Erythroblast (primary cell): ENCODE measurements around the gene PTRHD1.

Source experiments
- DNase-seq, 2 experiments: peaks; one replicate each; lab custom pipeline; 2025; lab: John Stamatoyannopoulos, UW
- GATA1 ChIP-seq: IDR thresholded peaks from 2 replicates; pipeline ENCODE4 v1.6.1; 2011; ENCODE audit warnings: low read depth, mild to moderate bottlenecking, control low read depth, low read length, moderate library complexity
- POLR2A ChIP-seq: IDR thresholded peaks from 2 replicates; pipeline ENCODE4 v1.6.1; 2011; ENCODE audit warnings: mild to moderate bottlenecking, low read length

The PTRHD1 gene

DNA sequence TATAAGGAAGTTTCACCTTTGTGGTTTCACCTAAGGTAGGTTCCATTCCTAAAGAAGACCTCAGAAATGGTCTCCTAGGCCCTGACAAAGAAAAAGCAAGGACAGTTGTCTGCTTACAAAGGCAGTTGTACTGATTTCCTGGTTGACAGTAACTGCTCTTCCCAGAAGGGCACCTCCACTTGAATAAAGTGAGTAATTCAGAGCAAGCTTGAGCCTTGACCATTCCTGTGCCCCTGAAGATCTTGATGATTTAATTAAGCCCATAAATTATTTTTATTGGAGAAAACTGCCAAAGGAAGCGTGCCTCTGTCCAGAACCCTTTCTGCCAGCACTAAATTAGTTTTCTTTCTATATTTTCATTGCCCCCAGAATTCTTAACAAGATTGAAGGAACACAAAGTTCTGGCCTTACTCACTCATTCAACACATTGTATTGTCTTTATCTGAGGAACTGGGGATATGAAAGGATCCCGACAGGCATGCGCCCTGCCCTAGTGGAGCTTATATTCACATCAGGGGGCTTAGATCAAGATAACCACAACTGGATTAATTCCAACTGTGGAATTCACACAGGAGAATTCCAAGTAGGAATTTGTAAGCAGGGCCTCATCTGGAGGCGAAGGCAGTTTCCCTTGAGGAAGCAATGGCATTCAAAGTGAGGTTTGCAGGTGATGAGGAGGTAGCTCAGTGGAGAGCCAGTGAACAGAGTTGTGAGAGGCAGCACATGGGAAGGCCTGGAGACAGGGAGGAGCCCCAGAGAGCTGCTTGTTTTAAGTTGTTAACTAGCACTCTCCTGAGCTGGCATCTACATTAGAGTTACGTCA is 21.2 kb downstream of the PTRHD1 start:
- TF ChIP-seq POLR2A (no peak), GATA1 (no peak)
- no peak for DNase-seq

DNA sequence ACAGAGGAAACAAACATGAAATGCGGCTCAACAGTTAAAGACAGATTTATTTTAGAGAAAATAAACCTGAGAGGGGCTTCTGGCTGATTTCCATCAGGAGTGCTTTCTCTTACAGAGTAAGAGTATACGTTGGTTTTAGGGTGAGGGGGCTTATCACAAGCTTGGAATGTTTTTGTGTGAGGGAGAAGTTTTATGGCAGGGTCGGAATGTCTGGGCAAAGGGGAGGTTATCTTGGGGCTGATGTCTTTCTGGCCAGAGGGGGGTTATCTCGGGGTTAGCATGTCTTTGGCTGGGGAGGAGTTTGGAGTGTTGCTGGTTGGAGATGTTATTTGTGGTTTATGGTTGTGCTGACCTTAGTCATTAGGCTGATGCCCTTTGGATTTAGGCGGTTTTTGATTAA is 22.1 kb downstream of the PTRHD1 start:
- DNase-seq, result no peak
- TF ChIP-seq GATA1, result no peak
- TF ChIP-seq POLR2A, result no peak

DNA sequence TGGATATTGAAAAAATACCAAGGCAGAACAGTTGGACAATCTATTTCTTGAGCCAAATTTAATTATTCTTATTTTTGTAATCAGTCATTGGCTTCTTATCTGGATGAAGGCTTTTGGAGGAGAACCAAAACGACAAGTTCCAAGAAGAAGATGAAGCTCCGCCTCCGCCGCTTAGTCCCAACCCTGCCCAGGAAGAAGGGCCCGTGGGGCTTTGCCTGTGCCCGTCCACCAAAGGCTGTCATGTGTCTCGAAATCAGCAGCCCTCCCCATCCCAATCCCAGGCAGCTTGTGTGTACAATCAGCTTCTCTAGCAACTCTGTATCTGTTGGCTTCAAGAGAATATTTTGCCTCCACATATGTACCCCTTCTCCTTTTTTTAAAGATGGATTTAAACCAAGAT is 24.6 kb downstream of the PTRHD1 start:
- no peak for DNase-seq
- TF ChIP-seq POLR2A (no peak), GATA1 (no peak)

DNA sequence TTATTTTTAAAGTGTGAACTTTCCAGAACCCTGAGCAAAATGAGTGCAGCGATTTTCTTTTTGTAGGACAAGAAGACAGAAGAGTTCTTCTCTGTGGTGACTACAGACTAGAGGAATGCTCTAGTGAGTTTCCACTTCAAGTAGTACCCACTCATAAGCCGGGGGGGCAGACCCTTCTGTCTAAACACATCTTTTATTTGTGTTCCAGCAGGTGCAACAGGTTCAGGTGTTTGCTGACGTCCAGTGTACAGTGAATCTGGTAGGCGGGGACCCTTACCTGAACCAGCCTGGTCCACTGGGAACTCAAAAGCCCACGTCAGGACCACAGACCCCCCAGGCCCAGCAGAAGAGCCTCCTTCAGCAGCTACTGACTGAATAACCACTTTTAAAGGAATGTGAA is 25.2 kb downstream of the PTRHD1 start:
- TF ChIP-seq GATA1 (no peak), POLR2A (no peak)
- no peak for DNase-seq

DNA sequence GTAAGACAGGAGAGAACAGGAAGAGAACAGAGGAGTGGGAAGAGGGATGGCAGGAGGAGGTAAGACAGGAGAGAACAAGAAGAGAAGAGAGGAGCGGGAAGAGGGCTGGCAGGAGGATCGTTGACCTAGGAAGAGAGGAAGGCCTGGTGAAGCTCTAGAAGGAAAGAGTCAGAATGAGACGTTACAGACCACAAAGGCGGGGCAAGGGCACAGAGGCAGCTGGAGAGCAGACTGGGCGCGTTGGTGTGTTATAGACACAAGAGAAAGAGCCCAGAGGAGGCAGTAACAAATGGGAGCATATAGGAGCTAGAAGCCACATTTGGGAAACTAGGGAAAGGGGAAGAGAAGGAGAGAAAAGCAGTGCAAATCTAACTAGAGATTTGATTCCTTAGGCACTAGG is 26.6 kb downstream of the PTRHD1 start:
- no peak for DNase-seq
- no peak for TF ChIP-seq GATA1

DNA sequence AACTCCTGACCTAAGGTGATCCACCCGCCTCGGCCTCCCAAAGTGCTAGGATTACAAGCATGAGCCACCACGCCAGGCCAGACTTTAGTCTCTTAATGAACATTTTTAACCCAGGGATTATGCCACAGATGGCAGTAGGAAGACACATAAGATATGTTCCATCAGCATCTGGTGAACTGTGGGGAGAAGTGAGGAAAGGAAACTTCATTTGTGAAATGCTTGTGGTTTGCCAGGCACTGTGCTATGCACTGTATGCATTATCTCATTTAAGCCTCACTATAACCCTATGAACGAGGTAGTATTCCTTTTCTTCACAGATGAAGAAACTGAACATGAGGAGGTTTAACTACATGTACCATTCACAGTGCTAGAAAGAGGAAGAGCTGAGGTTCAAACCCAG is 29.3 kb downstream of the PTRHD1 start:
- TF ChIP-seq GATA1 (no peak), POLR2A (no peak)
- DNase-seq, result no peak

DNA sequence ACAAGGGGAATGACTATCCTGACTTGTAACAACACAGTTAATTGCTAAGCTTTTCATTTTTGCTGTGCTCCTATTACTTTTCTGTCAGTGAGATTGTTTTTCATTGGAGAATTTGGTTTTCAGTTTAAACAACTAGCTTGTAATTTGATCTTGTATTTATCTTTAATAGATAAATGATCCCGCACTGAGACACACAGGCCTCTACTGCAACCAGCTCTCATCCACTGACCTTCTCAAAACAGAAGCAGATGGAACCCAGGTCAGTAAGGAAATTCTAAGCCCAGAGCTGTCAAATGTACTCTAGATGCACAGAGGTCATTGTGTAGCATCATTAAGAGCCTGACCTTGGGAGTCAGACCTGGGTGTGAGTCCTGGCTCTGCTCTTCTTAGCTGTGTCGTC is 30.7 kb downstream of the PTRHD1 start:
- no peak for DNase-seq

DNA sequence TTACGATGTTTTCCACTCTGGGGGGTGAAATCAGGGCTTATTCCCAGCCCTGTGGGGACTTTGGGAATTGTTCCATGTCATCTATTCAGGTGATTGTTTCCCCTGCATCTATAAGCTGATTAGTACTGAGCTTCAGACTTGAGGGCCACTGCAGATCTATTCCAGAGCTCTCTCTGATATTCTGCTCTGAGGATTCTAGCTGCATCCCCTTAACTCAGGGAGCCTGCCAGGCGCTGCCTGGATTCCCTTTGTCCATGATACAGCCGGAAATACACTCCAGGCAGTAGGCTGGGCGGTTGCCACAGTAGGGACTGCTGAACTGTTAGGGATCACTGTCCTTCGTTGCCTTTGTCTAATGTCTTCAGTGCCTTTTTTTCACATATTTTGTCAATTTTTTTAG is 31.3 kb downstream of the PTRHD1 start:
- DNase-seq, result no peak
- TF ChIP-seq POLR2A, result no peak
- TF ChIP-seq GATA1, result no peak

More for the DNA sequence above, 30.7 kb downstream of the PTRHD1 start:
- TF ChIP-seq GATA1 (no peak), POLR2A (no peak)

DNA sequence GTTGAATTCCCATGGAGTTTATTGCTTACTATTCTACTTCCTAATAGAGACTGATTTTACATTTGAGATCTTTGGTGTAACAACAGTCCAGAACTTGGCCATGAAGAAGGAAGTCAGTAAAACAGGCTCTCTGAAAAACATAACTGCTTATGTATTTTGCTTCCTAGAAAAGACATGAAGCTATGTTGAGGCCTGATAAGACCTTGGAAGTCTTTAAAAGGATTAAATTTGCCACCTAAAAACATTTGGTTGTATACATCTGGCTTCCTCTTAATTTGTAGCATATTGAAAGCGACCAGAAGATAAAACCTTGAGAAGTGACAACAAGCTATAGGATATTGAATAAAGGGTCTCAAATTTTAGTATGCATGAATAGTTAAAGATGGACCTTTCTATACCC is 36.4 kb downstream of the PTRHD1 start:
- TF ChIP-seq GATA1 (no peak), POLR2A (no peak)
- DNase-seq, result no peak

DNA sequence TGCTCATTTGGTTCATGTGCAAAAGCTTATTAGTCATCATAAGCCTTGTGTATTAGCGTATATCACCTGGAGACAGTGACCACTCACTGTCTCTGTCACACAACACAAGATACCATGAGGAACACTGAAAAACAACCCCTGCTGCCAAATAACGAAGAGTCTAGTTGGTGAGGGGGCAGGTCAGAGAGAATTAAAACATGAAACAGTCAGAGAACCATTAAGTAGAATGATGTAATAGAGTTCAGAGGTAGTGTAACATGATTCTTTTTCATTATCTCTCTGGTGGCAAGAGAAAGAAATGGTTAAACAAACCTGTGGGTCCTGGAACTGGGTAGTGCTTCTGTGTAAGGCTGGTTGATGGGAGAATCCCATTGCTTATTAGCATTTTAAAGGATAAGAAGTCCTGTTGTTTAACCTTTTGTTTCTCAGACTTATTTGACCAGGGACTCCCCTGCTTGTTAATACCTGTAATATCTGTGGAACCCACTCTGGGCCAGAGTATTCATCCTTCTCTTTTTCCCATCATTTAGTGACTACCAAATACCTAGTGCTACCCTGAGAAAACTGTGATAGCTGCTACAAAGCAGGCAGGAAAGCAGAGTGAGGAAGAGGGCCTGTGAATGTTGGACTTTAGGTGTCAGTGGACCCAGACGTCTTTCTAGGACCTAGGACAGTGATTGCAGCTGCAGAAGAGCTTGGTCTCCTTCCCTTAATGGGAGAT is 38.0 kb downstream of the PTRHD1 start:
- DNase-seq, result no peak
- TF ChIP-seq GATA1 (no peak), POLR2A (no peak)

DNA sequence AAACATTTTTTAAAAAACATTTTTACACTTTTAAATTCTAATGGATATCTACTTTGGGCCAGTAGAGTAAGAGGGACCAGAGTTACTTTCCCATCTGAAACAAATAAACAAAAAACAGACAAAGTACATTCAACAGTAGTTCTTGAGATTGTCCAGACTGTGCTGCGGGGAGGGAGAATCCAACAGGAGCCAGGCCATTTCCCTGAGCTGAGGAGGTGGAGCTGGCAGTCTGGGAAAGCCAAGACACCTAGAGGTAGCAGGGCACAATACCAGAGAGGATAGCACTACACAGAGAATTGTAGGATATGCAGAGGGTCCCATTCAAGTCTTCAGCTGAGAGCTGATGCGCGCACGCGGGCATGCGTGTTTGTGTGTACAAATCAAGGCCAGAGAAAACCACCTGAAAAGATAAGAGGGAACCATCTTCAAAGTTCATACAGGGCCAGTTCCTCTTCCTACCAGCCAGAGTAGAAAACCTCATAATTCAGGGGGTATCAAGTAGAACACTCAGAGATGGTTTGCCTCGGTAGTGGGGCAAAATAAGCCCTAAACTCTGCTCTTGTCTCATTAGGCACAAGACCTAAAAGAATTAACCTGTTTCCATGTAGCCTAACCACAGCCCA is 44.0 kb downstream of the PTRHD1 start:
- DNase-seq, result no peak
- TF ChIP-seq POLR2A, result no peak
- no peak for TF ChIP-seq GATA1

DNA sequence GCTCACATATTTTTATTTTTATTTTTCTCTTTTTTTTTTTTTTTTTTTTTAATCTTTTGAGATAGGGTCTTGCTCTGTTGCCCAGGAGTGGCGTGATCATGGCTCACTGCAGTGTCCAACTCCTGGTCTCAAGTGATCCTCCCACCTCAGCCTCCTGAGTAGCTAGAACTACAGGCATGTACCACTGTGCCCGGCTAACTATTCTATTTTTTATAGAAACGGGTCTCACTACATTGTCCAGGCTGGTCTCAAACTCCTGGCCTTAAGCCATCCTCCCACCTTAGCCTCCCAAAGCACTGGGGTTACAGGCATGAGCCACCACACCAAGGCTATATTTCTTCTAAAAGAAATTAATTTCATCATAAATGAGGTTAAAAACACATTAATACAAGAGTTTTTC is 45.9 kb downstream of the PTRHD1 start:
- TF ChIP-seq GATA1, result no peak
- no peak for TF ChIP-seq POLR2A
- DNase-seq, result no peak

DNA sequence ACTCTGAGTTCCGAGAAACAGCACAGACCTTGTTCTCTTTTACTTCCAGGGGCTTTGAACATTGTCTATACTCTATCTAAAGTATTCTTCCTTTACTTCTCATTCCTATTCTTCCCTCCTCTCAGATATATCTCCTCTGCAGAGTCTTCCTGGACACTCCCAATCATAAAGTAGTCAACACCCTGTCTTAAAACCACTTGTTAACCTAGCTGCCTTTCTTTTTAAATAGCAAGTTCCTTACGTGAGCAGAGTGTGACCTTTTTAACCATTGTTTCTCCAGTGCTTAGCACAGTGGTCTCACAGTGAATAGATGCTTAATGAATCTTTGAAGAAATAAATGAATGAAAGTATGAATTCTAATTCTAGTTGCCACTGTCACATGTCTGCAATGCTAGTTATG is 47.4 kb downstream of the PTRHD1 start:
- TF ChIP-seq POLR2A (no peak), GATA1 (no peak)
- no peak for DNase-seq

DNA sequence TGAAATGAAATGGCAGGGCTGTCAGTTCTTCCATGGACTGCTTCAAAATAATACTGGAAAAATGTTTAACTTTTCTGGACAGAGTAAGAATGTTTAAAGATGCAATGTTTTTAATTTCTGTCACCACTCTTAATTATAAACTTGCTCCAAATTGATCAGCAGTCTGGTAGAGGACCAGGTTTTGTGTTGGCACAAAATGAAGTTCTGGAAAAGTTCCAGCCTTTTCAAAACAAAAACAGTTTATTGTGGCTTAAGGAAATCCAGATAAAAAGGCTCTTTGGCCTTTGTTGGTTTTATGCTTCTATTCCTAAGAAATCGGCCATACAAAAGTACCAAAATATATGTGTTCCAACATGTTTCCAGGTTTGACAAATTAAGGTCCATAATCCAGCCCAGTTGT is 48.8 kb downstream of the PTRHD1 start:
- TF ChIP-seq POLR2A (no peak), GATA1 (no peak)
- DNase-seq, result no peak
